Endodermal cell (in vitro differentiated cells): ENCODE results near the gene SLX4IP. TPM values are rescaled to one million over a fixed set of nuclear protein-coding genes. Genes with fewer than 3 reads are reported as not detected.

Source experiments
- DNase-seq: peaks from one replicate; pipeline ENCODE4 v3.0.0-alpha.2; 2017
- H3K27ac ChIP-seq: 2 replicates; pipeline ENCODE4 v1.5.1; 2013; ENCODE audit warnings: mild to moderate bottlenecking, low read depth, low read length, moderate library complexity
- H3K27me3 ChIP-seq: 2 replicates; pipeline ENCODE4 v1.6.1; 2013; ENCODE audit warnings: mild to moderate bottlenecking, low read length, moderate library complexity; ENCODE audit not compliant: insufficient read depth, control insufficient read depth, poor library complexity, severe bottlenecking
- H3K36me3 ChIP-seq: 2 replicates; pipeline ENCODE4 v1.7.0; 2013; ENCODE audit warnings: mild to moderate bottlenecking, low read length, moderate library complexity; ENCODE audit not compliant: control insufficient read depth, insufficient read depth
- H3K4me1 ChIP-seq: one replicate; pipeline ENCODE4 v1.7.0; 2013; ENCODE audit warnings: low read length; ENCODE audit not compliant: control insufficient read depth, insufficient read depth
- H3K4me3 ChIP-seq: 2 replicates; pipeline ENCODE4 v1.5.1; 2013; ENCODE audit warnings: mild to moderate bottlenecking, low read length, moderate library complexity
- H3K9ac ChIP-seq: 2 replicates; pipeline ENCODE4 v1.6.1; 2013; ENCODE audit warnings: mild to moderate bottlenecking, low read length, moderate library complexity; ENCODE audit not compliant: poor library complexity, severe bottlenecking; ENCODE audit errors: extremely low read depth
- H3K9me3 ChIP-seq: 2 replicates; pipeline ENCODE4 v1.6.1; 2013; ENCODE audit warnings: mild to moderate bottlenecking, low read length, moderate library complexity; ENCODE audit not compliant: control insufficient read depth
- H3K27ac Mint-ChIP-seq: 2 replicates; pipeline ENCODE4 v1.8.0; 2020; ENCODE audit warnings: mixed read lengths
- H3K27me3 Mint-ChIP-seq: 2 replicates; pipeline ENCODE4 v1.8.0; 2021; ENCODE audit warnings: mild to moderate bottlenecking, mixed read lengths; ENCODE audit not compliant: insufficient read depth
- H3K36me3 Mint-ChIP-seq: 2 replicates; pipeline ENCODE4 v1.8.0; 2020; ENCODE audit warnings: low read depth, mixed read lengths
- H3K4me1 Mint-ChIP-seq: 2 replicates; pipeline ENCODE4 v1.8.0; 2020; ENCODE audit warnings: mixed read lengths
- H3K4me3 Mint-ChIP-seq: 2 replicates; pipeline ENCODE4 v1.8.0; 2020; ENCODE audit warnings: mild to moderate bottlenecking, moderate library complexity, mixed read lengths
- H3K9me3 Mint-ChIP-seq: 2 replicates; pipeline ENCODE4 v1.8.0; 2020; ENCODE audit warnings: mild to moderate bottlenecking, mixed read lengths
- WGBS, 2 experiments: methylation state at CpG; one replicate each; pipeline versions ENCODE4 v1.1.5 to v1.1.7; 2013; ENCODE audit warnings: missing lambda C conversion rate in 2 of 2, mixed read lengths in 1 of 2; ENCODE audit not compliant: insufficient coverage in 1 of 2, insufficient read length in 1 of 2; 5-methylcytosine and 5-hydroxymethylcytosine counted together
- total RNA-seq, 2 donors: library from RNA; stranded (reverse); fragmentation: NEBNext Ultra II Directional in 1 of 2; extraction: Animal tissue kit (Norgen Biotek cat#: 25700) in 1 of 2; gene quantifications; 2 replicates in 1 of 2; 3 replicates in 1 of 2; pipeline ENCODE4 v1.2.1, GENCODE V29; 2021
- TF ChIP-seq, protein P1 (sequence below): fragments of 200-600 bp; sonication (generic); conservative IDR thresholded peaks from 2 replicates; pipeline ENCODE4 v1.5.0; 2021; ENCODE audit warnings: antibody characterized with exemption, mild to moderate bottlenecking

The SLX4IP gene
- total RNA-seq, 2 donors from 2014 or later = 9.2 to 9.5 TPM

DNA sequence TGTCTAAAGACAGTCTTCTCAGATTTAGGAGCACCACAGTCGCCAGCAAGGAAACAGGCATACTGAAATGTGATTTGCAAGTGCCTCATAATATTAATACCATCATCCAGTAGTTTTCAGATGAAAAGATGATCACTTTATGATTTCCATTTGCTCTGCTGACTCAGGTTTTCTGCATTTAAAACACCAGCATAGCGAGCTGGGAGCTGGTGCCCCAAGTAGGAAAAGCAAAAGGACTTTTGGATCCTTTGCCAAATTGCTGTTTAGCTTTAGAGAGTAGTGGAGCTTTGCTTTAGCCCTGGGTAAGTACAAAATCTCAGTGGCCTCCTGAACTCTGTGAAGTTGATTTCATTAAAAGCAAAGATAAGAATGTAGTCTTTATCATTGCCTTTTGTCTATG is 160.2 kb downstream of the SLX4IP start:
- no peak overlapping the region for H3K4me3 Mint-ChIP-seq
- H3K27me3 Mint-ChIP-seq = no peaks in the 10 kb centered on the region
- H3K9me3 Mint-ChIP-seq = no peaks in the 10 kb centered on the region

DNA sequence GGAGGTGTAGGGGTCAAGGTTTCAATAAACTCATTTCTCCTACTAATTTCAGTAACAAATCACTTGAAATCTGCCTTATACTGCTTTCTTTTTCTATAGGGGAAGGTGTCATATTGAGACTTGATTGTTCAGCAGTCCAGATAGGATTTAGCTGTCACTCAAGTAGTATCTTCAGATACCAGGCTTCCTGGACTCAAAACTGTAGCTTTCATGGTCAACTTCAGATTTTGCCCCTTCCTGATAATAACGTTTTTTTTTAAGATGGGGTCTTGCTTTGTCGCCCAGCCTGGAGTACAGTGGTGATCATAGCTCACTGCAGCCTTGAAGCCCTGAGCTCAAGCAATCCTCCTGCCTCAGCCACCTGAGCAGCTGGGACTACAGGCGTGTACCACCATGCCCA is 160.9 kb downstream of the SLX4IP start:
- Mint-ChIP-seq H3K27me3 (no peaks in the 10 kb centered on the region), H3K4me1 (no peaks in the 10 kb centered on the region), H3K27ac (no peak overlapping the region), H3K4me3 (no peak overlapping the region), H3K36me3 (peaks cover 3% of the 10 kb centered on the region), H3K9me3 (no peaks in the 10 kb centered on the region)
- no peaks in the 10 kb centered on the region for H3K36me3 ChIP-seq
- no peak for DNase-seq
- H3K27me3 ChIP-seq = no peaks in the 10 kb centered on the region
- no peak overlapping the region for H3K4me3 ChIP-seq
- no peak overlapping the region for H3K9ac ChIP-seq
- H3K9me3 ChIP-seq = no peaks in the 10 kb centered on the region
- peaks cover 3% of the 10 kb centered on the region for H3K4me1 ChIP-seq
- H3K27ac ChIP-seq = no peak overlapping the region
- 93% methylated on average over 3 of the region's 3 CpGs for WGBS, 2 experiments
- TF ChIP-seq, protein P1, sequence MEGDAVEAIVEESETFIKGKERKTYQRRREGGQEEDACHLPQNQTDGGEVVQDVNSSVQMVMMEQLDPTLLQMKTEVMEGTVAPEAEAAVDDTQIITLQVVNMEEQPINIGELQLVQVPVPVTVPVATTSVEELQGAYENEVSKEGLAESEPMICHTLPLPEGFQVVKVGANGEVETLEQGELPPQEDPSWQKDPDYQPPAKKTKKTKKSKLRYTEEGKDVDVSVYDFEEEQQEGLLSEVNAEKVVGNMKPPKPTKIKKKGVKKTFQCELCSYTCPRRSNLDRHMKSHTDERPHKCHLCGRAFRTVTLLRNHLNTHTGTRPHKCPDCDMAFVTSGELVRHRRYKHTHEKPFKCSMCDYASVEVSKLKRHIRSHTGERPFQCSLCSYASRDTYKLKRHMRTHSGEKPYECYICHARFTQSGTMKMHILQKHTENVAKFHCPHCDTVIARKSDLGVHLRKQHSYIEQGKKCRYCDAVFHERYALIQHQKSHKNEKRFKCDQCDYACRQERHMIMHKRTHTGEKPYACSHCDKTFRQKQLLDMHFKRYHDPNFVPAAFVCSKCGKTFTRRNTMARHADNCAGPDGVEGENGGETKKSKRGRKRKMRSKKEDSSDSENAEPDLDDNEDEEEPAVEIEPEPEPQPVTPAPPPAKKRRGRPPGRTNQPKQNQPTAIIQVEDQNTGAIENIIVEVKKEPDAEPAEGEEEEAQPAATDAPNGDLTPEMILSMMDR = no peak

More for the DNA sequence above, 160.2 kb downstream of the SLX4IP start:
- no peaks in the 10 kb centered on the region for H3K4me1 Mint-ChIP-seq
- WGBS, 2 experiments = 77 to 100% methylated on average over 1 to 2 of the region's 2 CpGs
- Histone ChIP-seq H3K36me3 (no peaks in the 10 kb centered on the region), H3K4me1 (peaks cover 3% of the 10 kb centered on the region), H3K9me3 (no peaks in the 10 kb centered on the region), H3K27ac (no peak overlapping the region), H3K9ac (no peak overlapping the region), H3K4me3 (no peak overlapping the region), H3K27me3 (no peaks in the 10 kb centered on the region)
- TF ChIP-seq, protein P1 = no peak
- H3K27ac Mint-ChIP-seq = no peak overlapping the region
- no peak for DNase-seq
- H3K36me3 Mint-ChIP-seq = peaks cover 3% of the 10 kb centered on the region

DNA sequence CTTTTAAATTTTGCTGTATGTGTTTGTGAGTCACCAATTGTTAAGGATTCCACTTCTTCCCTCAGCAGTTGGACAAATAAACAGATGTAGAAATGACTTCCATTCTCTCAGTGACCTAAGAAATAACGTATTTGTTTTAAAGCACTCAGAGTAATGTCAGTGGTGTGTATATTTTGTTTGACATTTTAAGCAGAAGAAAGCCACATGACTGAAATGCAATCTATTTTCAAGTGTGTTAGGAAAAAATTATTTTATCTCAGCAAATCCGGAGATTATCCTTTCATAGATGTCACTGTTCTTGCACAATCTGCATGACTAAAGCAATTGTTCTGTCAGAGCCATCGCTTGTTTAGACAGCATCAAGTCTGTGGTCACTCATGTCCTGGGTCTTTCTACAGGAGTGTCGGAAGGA is 161.6 kb downstream of the SLX4IP start:
- WGBS, 2 experiments = 93 to 100% methylated on average over 1 to 3 of the region's 4 CpGs
- Mint-ChIP-seq H3K36me3 (peaks cover 3% of the 10 kb centered on the region), H3K27me3 (no peaks in the 10 kb centered on the region), H3K4me3 (no peak overlapping the region), H3K27ac (no peak overlapping the region), H3K4me1 (no peaks in the 10 kb centered on the region), H3K9me3 (no peaks in the 10 kb centered on the region)
- H3K36me3 ChIP-seq = peaks cover 2% of the 10 kb centered on the region
- TF ChIP-seq, protein P1 = no peak
- H3K4me1 ChIP-seq = peaks cover 3% of the 10 kb centered on the region
- H3K4me3 ChIP-seq = no peak overlapping the region
- H3K9ac ChIP-seq = no peak overlapping the region
- no peak for DNase-seq
- H3K27ac ChIP-seq = no peak overlapping the region
- no peaks in the 10 kb centered on the region for H3K9me3 ChIP-seq
- H3K27me3 ChIP-seq = no peaks in the 10 kb centered on the region
